Smooth muscle cell of the pulmonary artery (primary cell): ENCODE results near the gene KCNK3. TPM values are rescaled to one million over a fixed set of nuclear protein-coding genes. Genes with fewer than 3 reads are reported as not detected.

Experiments
- total RNA-seq: library from RNA; depleted of rRNA; stranded (reverse); fragments of >200 nt; gene quantifications from 2 replicates; pipeline ENCODE4 v1.2.3, GENCODE V29; 2014

The KCNK3 gene
- 0.89 and 4.1 TPM in 2 replicates for total RNA-seq

GRCh38 chr2:26692279-26692896, at the start of gene KCNK3:
Gene KCNK3, plus strand, starts transcription at chr2:26692722. Its CDS starts 154 bp downstream, at chr2:26692876.

GRCh38 chr2:26764078-26764887, 71.8 kb downstream of the KCNK3 start, which contains the start of gene SLC35F6:
Gene SLC35F6, plus strand, starts transcription at chr2:26764284. Its CDS starts 66 bp downstream, at chr2:26764350.

Other genes starting within 250 kb of the KCNK3 start
- gene OTOF, start 214.6 kb upstream of the KCNK3 start, total RNA-seq: 0.03 TPM in 1 of 2 replicates, not detected in the other
- gene CIB4, start 51.4 kb upstream of the KCNK3 start, total RNA-seq: not detected in 2 replicates
- 30.0 and 37.6 TPM in 2 replicates for gene SLC35F6, start 71.6 kb downstream of the KCNK3 start, total RNA-seq
- gene CENPA, start 93.3 kb downstream of the KCNK3 start, total RNA-seq: 1.5 and 2.7 TPM in 2 replicates
- not detected in 2 replicates for gene DPYSL5, start 155.4 kb downstream of the KCNK3 start, total RNA-seq